Stimulated activated CD8-positive, alpha-beta memory T cell treated with anti-CD3 and anti-CD28 coated beads, Interleukin-4, amount 100 ng/mL, for 4 hours (primary cell): ENCODE measurements around the gene RPEL1.
"Not testable (repeated sequence)": the region's sequence is repeated elsewhere in the genome, so short reads cannot be mapped to it uniquely, and the experiment has no call there.

Experiments used
- DNase-seq, 2 donors: peaks; one replicate each; pipeline ENCODE4 v3.0.0-alpha.2; 2020; ENCODE audit warnings: low read depth in 2 of 2, low spot score in 1 of 2

RPEL1 gene

GRCh38 chr10:103232772-103233488 is 12.8 kb upstream of the RPEL1 start:
- DNase-seq, result no peak

- DNase-seq, result no peak
These were observed 9.9 kb upstream of the RPEL1 start for GRCh38 chr10:103235775-103236174.

DNA sequence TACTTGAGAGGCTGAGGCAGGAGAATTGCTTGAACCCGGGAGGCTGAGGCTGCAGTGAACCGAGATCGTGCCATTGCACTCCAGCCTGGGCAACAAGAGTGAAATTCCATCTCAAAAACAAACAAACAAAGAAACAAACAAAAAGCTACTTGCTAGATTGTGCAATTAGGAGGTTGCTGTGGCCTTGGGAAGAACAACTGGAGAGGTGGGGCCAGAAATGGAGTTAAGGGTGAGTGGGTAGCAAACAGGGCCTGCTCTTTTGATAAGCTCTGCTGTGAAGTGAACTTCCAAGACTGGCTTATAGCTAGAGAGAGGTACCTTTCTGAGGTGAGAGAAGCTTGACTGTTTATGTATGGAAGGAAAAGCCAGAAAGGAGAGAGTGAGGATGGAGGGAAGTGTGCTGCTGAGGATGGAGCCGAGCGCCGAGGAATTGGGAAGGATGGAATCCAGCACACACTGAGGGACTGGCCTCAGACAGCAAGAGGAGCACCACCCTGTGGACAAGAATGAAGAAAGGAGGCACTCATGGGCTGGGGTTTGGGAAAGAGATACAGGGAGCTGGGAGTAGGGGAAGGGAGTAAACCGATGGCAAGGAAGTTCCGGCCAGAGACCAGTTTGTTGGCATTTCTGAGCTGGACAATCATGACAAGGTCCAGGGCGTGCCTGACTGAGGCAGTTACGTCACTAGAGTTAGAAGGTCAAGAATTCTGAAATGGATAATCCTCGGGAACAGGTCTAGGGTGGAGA is 7.0 kb upstream of the RPEL1 start:
- DNase-seq, result no peak

- DNase-seq, result no peak
These were observed 4.2 kb upstream of the RPEL1 start for GRCh38 chr10:103241262-103242011.

GRCh38 chr10:103244666-103245271 is 918 bp upstream of the RPEL1 start:
- DNase-seq, result peak; percentile 6 to 37

- DNase-seq, result no peak
These were observed 637 bp downstream of the RPEL1 start for GRCh38 chr10:103246324-103246723.

- no peak for DNase-seq
These were observed 8.4 kb downstream of the RPEL1 start for GRCh38 chr10:103254113-103254512.

- DNase-seq, result no peak
These were observed 9.0 kb downstream of the RPEL1 start for GRCh38 chr10:103254538-103255325.

DNA sequence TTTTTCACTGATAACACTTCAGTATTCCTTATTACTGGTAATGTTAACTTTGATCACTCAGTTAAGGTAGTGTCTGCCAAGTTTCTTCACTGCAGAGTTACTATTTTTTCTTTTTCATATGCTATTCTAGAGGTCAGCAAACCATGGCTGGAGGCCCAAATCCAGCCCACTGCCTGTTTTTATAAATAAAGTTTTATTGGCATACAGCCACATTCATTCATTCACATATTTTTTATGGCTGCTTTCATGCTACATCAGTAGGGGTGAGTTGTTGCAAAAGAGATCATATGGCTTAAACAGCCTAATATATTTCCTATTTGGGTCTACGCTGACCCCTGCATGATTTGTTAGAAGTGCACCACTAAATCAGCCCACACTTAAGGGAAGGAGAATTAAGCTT is 10.9 kb downstream of the RPEL1 start:
- no peak for DNase-seq

DNA sequence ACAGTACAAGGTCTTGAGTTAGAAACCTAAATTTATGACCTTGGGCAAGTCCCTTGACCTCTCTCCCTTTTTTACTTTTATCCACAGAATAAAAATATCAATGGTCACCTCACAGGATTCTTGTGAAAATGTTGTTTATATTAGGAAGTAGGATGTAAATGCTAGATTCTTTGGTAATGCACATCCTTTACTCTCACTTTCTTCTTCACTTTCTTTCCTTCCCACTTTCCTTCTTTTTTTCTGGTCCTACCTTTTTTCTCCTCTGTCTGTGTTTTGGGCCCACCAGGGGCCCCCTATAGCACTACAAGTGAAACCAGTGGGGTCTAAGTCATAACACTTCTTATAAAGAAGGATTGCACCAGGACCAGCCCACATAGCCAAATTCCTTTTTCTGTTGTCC is 12.1 kb downstream of the RPEL1 start:
- DNase-seq, result no peak

- DNase-seq, result not testable (repeated sequence)
These were observed 13.2 kb downstream of the RPEL1 start for GRCh38 chr10:103258928-103259327.

DNA sequence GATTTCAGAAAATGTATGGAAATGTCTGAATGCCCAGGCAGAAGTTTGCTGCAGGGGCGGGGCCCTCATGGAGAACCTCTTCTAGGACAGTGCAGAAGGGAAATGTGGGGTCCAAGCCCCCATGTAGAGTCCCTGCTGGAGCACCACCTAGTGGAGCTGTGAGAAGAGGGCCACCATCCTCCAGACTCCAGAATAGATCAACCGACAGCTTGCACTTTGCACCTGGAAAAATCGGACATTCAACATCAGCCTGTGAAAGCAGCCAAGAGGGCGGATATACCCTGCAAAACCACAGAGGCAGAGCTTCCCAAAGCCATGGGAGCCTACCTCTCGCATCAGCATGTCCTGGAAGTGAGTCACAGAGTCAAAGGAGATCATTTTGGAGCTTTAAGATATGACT is 14.3 kb downstream of the RPEL1 start:
- no peak for DNase-seq

DNA sequence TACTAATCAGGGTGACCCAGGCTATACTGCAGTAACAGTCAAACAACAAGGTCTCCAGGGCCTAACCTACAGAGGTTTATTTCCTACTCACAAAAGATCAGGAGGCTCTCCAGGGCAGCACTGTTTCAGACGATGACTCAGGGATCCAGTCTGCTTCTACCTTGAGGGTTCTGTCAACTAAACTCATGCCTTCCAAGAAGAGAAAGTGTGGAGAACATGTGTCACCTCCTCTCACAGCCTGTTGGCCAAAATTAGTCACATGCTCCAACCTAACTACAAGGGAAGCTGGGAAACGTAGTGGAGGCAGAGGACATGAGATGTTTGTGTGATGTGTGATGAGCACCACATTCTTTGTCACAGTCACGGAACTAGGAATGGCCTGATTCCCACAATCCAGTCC is 16.5 kb downstream of the RPEL1 start:
- DNase-seq, result no peak

DNA sequence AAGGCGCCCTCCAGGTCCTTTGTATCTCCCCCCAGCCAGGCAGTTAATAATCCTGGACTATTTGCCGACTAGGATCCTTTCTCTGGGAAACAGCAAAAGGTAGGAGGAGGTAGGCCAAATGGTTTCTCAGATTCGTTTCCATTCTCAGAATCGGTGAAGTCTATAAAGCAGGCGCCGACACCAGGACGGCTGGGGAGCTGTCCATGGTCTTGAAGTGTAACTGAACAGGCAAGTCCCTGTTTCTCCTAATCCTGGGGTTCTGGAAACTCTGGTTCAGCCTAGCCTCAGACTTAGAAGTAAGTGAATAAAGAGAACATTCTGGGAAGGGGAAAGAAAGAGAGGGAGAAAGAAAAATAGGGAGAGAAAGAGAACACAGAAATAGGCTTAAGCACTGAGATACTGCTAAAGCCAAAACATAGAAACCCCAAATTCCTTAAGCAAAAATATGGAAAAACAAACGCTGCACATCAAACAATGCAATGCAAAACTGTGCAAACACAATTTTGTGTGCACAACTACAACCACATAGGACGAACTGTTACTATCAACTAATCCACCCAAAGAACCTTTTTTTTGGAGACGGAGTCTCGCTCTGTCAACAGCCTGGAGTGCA is 20.1 kb downstream of the RPEL1 start:
- DNase-seq, result no peak

DNA sequence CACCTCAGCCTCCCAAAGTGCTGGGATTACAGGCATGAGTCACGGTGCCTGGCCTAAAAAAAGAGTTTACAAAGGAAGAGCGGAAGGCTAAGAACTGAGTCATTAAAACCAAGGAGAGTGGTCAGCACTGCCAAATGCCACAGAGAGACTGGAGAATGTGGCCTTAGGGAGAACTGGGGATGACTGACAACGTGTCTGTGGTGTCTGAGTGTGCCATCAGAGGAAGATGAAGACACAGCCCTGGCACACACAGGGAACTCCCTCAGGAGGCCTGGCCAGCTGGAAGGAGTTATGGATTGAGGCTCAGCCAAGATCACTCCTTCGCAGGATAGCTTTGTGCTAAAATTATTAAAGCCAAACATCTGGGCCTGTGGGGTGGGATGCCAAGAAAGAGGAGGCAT is 27.4 kb downstream of the RPEL1 start:
- no peak for DNase-seq

DNA sequence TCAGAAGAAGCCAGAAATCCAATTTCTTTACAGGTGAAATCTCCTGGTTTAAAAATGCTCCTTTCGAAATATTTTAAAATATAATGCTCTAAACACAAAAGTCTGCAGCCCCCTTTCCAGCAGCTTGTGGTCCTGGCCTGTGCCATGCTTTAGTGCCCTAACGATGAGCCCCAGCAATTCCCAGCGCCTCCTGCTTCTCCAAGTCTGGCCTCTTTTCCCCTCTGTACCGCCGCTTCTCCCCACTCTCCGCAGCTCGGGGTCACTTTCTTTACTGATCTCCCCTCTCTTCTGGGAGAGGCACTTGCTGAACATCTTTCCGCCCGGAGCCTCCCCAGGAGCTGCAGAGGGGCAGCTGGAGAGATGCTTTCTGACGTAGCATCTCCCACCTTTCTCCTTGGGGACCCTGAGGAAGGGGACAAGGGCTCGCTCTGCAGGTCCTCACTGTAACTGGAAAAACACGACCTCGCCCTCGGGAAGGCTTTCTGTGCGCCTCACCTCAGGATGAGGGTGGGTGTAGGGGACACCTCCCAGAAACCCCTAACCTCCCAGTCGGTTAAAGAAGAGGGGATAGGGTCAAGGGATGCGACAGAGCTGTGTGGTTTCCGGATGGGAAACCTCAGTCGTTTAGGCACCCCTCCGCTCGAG is 30.7 kb downstream of the RPEL1 start:
- DNase-seq, result no peak

- DNase-seq, result no peak
These were observed 31.4 kb downstream of the RPEL1 start, which contains the start of gene INA for GRCh38 chr10:103276896-103277712. Gene INA (plus strand): TSS chr10:103277138. CDS start chr10:103277212, 74 bp downstream.

DNA sequence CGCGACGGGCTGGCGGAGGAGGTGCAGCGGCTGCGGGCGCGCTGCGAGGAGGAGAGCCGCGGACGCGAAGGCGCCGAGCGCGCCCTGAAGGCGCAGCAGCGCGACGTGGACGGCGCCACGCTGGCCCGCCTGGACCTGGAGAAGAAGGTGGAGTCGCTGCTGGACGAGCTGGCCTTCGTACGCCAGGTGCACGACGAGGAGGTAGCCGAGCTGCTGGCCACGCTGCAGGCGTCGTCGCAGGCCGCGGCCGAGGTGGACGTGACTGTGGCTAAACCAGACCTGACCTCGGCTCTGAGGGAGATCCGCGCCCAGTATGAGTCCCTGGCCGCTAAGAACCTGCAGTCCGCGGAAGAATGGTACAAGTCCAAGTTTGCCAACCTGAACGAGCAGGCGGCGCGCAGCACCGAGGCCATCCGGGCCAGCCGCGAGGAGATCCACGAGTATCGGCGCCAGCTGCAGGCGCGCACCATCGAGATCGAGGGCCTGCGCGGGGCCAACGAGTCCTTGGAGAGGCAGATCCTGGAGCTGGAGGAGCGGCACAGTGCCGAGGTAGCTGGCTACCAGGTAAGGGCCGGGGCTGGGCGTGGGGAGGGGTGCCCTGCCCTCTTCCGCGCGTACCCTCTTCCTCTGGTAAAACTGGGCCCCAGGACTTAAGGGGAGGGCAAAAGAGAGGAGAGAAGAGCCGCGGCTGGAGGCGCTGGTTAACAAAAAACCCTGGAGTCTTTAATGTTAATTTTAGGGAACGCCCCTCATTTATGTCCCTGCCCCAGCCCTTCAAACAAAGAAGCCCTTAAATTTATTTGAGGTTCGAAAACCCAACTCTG is 32.2 kb downstream of the RPEL1 start:
- no peak for DNase-seq
